ENCODE measurements around the gene QARS1.

The QARS1 gene

DNA sequence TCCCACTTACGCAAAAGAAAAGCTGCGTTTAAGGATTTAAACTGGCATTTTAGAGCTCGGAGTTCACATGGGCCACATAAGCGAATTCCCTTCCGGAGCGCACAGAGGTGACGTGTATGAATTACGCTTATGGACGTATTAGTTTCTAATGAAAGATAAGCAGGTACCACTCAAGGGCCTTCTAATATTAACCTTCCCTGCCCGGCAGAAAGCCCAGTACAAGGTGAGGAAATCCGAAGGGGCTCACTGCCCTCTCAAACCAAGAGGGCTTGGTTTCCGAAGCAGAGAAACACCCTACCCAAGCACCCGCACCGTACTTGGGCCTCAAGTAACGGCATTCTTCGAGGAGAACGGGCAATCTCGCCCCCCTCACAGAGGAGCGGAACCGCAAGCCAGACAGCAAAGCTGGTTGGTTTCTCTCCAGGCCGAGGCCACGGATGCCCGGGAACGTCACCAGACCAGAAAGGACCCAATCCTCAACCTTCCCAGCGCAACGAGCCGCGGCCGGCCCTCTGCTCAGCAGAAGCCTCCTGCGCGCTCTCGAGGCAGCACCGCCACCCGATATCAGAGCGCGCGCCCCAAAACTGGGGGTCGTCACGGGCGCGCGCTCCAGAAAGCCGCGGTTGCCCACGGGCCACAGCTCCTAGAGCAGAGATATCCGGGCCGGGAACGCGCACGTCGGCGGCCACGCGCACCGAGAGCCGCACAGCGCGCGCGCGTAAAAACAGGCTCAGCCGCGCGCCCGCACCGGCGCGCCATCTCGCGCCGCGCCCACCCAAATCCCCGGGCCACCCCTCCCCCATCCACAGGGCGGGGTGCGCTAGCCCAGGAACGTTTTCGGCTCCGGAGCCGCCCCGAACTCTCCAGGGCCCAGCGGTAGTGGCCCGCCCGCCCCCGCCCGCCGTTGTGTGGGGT, 11.4 kb downstream of the QARS1 start:
- TF ChIP-seq CTCF (conservative IDR thresholded peaks at IDR 0.05) = no peak
- TF ChIP-seq ZFX (IDR thresholded peaks at IDR 0.05) = peak; percentile 42; the same call in 1 of the 2 replicates
- peak overlapping the region; percentile 89 for H3K27ac ChIP-seq

DNA sequence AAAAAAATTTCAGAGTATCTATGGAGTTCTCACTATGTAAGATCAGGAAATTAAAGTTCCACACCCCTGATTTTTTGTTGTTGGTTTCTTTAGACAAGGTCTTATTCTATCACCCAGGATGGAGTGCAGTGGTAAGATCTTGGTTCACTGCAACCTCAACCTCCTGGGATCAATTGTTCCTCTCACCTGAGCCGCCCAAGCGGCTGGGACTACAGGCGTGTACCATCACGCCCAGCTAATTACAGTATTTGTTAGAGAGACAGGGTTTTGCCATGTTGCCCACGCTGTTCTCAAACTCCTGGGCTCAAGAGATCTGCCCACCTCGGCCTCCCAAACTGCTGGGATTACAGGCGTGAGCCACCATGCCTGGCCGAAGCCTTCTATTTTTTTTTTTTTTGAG, 23.1 kb downstream of the QARS1 start:
- H3K27ac ChIP-seq = no peak overlapping the region
- TF ChIP-seq ZFX (IDR thresholded peaks at IDR 0.05) (no peak), CTCF (conservative IDR thresholded peaks at IDR 0.05) (no peak)

DNA sequence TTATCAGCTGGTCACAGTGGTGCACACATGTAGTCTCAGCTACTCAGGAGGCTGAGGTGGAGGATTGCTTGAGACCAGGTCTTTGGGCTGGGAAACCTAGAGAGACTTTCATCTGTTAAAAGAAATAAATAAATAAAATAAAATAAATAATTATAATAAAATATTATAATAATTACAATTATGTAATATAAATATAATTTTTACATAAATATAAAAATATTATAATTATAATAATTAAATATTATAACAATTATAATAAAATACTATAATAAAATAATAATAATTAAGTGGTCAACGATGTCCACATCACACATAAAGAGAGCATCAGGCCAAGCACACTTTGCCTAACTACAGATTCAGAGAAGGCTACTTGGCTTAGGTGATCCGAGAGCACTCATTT, 25.3 kb downstream of the QARS1 start:
- H3K27ac ChIP-seq = no peak overlapping the region
- no peak for TF ChIP-seq CTCF (conservative IDR thresholded peaks at IDR 0.05)
- no peak for TF ChIP-seq ZFX (IDR thresholded peaks at IDR 0.05)

DNA sequence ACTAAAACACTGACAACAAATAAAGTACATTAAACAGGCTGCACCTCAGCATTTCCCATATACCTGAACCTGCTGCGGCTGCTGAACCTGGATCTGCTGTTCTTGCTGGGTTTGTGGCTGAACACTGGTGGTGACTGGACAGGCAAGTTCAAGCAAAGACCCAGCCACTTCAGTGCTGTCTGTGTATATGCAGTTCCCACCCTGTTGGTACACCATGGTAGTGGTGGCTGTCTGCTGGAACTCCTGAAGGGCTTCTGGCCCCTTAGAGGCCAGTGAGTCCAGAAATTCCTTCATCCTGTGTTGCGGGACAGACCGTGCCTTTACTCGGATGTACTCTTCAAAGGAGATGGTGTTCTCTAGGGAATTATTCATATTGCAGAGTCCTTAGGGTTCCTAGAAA, 27.9 kb downstream of the QARS1 start:
- no peak overlapping the region for H3K27ac ChIP-seq
- TF ChIP-seq ZFX (IDR thresholded peaks at IDR 0.05) (no peak), CTCF (conservative IDR thresholded peaks at IDR 0.05) (no peak)

DNA sequence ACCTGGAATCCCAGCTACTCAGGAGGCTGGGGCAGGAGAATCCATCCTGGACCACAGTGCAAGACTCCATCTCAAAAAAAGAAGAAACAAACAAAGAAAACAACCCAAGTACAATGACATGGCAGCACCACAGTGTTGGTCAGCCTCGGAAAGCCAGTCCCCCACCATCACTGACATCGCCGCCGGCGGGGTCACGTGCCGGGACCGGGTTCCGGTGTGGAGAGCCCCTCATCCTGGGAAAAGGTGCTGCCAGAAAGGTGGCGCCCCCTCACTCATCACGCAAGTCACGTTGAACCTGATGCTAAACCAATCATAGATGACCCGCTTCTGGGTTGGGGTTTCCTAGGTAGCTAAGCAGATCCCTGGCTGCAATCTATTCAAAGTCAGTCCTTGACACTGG, 28.4 kb downstream of the QARS1 start:
- TF ChIP-seq CTCF (conservative IDR thresholded peaks at IDR 0.05) (no peak), ZFX (IDR thresholded peaks at IDR 0.05) (no peak)

GRCh38 chr3:49058011-49058410, 46.5 kb downstream of the QARS1 start:
- no peak overlapping the region for H3K27ac ChIP-seq
- TF ChIP-seq CTCF (conservative IDR thresholded peaks at IDR 0.05) = no peak
- no peak for TF ChIP-seq ZFX (IDR thresholded peaks at IDR 0.05)

More for the DNA sequence above, 28.4 kb downstream of the QARS1 start:
- no peak overlapping the region for H3K27ac ChIP-seq

- H3K27ac ChIP-seq = no peak overlapping the region
- TF ChIP-seq CTCF (conservative IDR thresholded peaks at IDR 0.05) (no peak), ZFX (IDR thresholded peaks at IDR 0.05) (no peak)
These were observed 47.3 kb downstream of the QARS1 start for GRCh38 chr3:49057268-49057667.

All from C4-2B (cell line).